PC-3 (cell line): ENCODE data around the gene FAM151B. TPM values are rescaled to one million over a fixed set of nuclear protein-coding genes. Genes with fewer than 3 reads are reported as not detected.

ENCODE experiments used
- ATAC-seq: fragments of 200-7000 bp; cut with Tn5 transposase; 2 replicates; pipeline ENCODE4 v1.9.1; 2020; ENCODE audit warnings: mild to moderate bottlenecking, moderate library complexity
- BruUV-seq: library from RNA; stranded (reverse); fragments of 400-500 nt; replicated peaks from 2 replicates; lab custom pipeline; 2021; lab: Mats Ljungman, UMichigan
- CTCF ChIA-PET: fragments of 300-600 bp; sonication (Branson Sonifier 250); formaldehyde crosslinking; loops from one replicate; lab custom pipeline; 2022; ENCODE audit warnings: antibody characterized with exemption; lab: Charles Lee
- POLR2A ChIA-PET: fragments of 300-600 bp; sonication (Branson Sonifier 250); formaldehyde crosslinking; loops from one replicate; lab custom pipeline; 2022; ENCODE audit warnings: antibody characterized with exemption; ENCODE audit not compliant: unreplicated experiment; lab: Charles Lee
- DNase-seq: peaks from one replicate; pipeline ENCODE4 v3.0.0-alpha.2; 2015
- H2AFZ ChIP-seq: fragments of 300-600 bp; sonication (generic); 2 replicates; pipeline ENCODE4 v1.6.0; 2016; ENCODE audit warnings: antibody characterized with exemption, low read length
- H3F3A ChIP-seq: fragments of 300-600 bp; sonication (generic); one replicate; pipeline ENCODE4 v1.6.0; 2017; ENCODE audit warnings: antibody characterized with exemption, low read length, control low read depth, mild to moderate bottlenecking; ENCODE audit not compliant: unreplicated experiment
- H3K27ac ChIP-seq: fragments of 300-600 bp; sonication (generic); 2 replicates; pipeline ENCODE4 v1.5.1; 2016; ENCODE audit warnings: mild to moderate bottlenecking, low read length
- H3K27me3 ChIP-seq: fragments of 300-600 bp; sonication (generic); 2 replicates; pipeline ENCODE4 v1.6.1; 2016; ENCODE audit warnings: low read length, mixed read lengths
- H3K36me3 ChIP-seq: fragments of 300-600 bp; sonication (generic); 2 replicates; pipeline ENCODE4 v1.6.1; 2016; ENCODE audit warnings: low read depth, mixed run types, low read length, mixed read lengths
- H3K4me1 ChIP-seq: fragments of 300-600 bp; sonication (generic); 2 replicates; pipeline ENCODE4 v1.5.1; 2016; ENCODE audit warnings: low read length; ENCODE audit not compliant: insufficient read depth
- H3K4me2 ChIP-seq: fragments of 300-600 bp; sonication (generic); 2 replicates; pipeline ENCODE4 v1.6.0; 2016; ENCODE audit warnings: low read length
- H3K4me3 ChIP-seq: fragments of 300-600 bp; sonication (generic); 2 replicates; pipeline ENCODE4 v1.5.1; 2016; ENCODE audit warnings: mild to moderate bottlenecking, low read length, mixed read lengths
- H3K79me2 ChIP-seq: fragments of 300-600 bp; sonication (generic); 2 replicates; pipeline ENCODE4 v1.6.1; 2017; ENCODE audit warnings: low read length, mixed read lengths
- H3K9ac ChIP-seq: fragments of 300-600 bp; sonication (generic); 2 replicates; pipeline ENCODE4 v1.6.0; 2016; ENCODE audit warnings: mild to moderate bottlenecking, low read length
- H3K9me2 ChIP-seq: fragments of 300-600 bp; sonication (generic); replicated peaks from 2 replicates; pipeline ENCODE4 v1.6.1; 2016; ENCODE audit warnings: mixed run types, low read length, mixed read lengths
- H3K9me3 ChIP-seq: fragments of 300-600 bp; sonication (generic); 2 replicates; pipeline ENCODE4 v1.6.1; 2016; ENCODE audit warnings: low read length, mixed read lengths
- H4K20me1 ChIP-seq: fragments of 300-600 bp; sonication (generic); 2 replicates; pipeline ENCODE4 v1.6.1; 2016; ENCODE audit warnings: low read length, mixed read lengths
- CTCF ChIP-seq: fragments of 300-600 bp; sonication (generic); conservative IDR thresholded peaks from 2 replicates; pipeline ENCODE4 v1.5.1; 2017; ENCODE audit warnings: antibody characterized with exemption, low read depth, mild to moderate bottlenecking, low read length
- EZH2 ChIP-seq: fragments of 300-600 bp; sonication (generic); IDR thresholded peaks from one replicate; pipeline ENCODE4 v1.6.1; 2017; ENCODE audit warnings: antibody characterized with exemption, mild to moderate bottlenecking, low read length; ENCODE audit not compliant: unreplicated experiment
- EZH2phosphoT487 ChIP-seq: fragments of 300-600 bp; sonication (generic); IDR thresholded peaks from 2 replicates; pipeline ENCODE4 v1.6.1; 2018; ENCODE audit warnings: mild to moderate bottlenecking, antibody characterized with exemption, low read length, borderline replicate concordance
- intact Hi-C: fragments of 100-400 bp; cut with micrococcal nuclease; formaldehyde crosslinking; loops from 2 replicates; pipeline ENCODE4 v1.9.0; 2023
- total RNA-seq: library from RNA; depleted of rRNA; stranded (reverse); fragments of >200 nt; gene quantifications from 2 replicates; pipeline ENCODE4 v1.2.3, GENCODE V29; 2014

The FAM151B gene
- total RNA-seq, 1 experiment from 2014 or later, result 1.7 TPM

GRCh38 chr5:80483636-80484232, 4.2 kb upstream of the FAM151B start:
- DNase-seq, result no peak
- no peaks in the 10 kb centered on the region for H3K79me2 ChIP-seq
- TF ChIP-seq EZH2 (no peak), EZH2phosphoT487 (no peak), CTCF (no peak)
- H3K4me1 ChIP-seq, result peaks cover 9% of the 10 kb centered on the region
- intact Hi-C loops, result no loop called here
- H2AFZ ChIP-seq, result no peak overlapping the region
- no peak overlapping the region for H3K27ac ChIP-seq
- ATAC-seq, result no peak
- ChIA-PET POLR2A (no interaction called here), CTCF (no interaction called here)
- no peaks in the 10 kb centered on the region for H3K9me2 ChIP-seq
- no peak overlapping the region for H3K4me2 ChIP-seq
- H3K4me3 ChIP-seq, result no peak overlapping the region
- H3K27me3 ChIP-seq, result no peaks in the 10 kb centered on the region
- BruUV-seq, result no TSS peak
- no peak overlapping the region for H3K9ac ChIP-seq
- no peaks in the 10 kb centered on the region for H4K20me1 ChIP-seq
- no peaks in the 10 kb centered on the region for H3K9me3 ChIP-seq
- peaks cover 4% of the 10 kb centered on the region for H3K36me3 ChIP-seq
- no peaks in the 10 kb centered on the region for H3F3A ChIP-seq

- Histone ChIP-seq H4K20me1 (no peaks in the 10 kb centered on the region), H3K27me3 (no peaks in the 10 kb centered on the region), H3K4me2 (peak overlapping the region; percentile 90), H3K9me2 (no peaks in the 10 kb centered on the region), H2AFZ (peak overlapping the region; percentile 91), H3K9ac (peak overlapping the region; percentile 64), H3K4me1 (peaks cover 9% of the 10 kb centered on the region), H3K4me3 (peak overlapping the region; percentile 76), H3K27ac (peak overlapping the region; percentile 31), H3F3A (no peaks in the 10 kb centered on the region), H3K79me2 (no peaks in the 10 kb centered on the region), H3K9me3 (no peaks in the 10 kb centered on the region), H3K36me3 (peaks cover 4% of the 10 kb centered on the region)
- intact Hi-C loops, result no loop called here
- BruUV-seq, result TSS peak; percentile 59
- ATAC-seq, result no peak
- TF ChIP-seq CTCF (no peak), EZH2phosphoT487 (no peak), EZH2 (no peak)
- no peak for DNase-seq
- ChIA-PET CTCF (no interaction called here), POLR2A (no interaction called here)
Observed at GRCh38 chr5:80487444-80487828, 464 bp upstream of the FAM151B start.

GRCh38 chr5:80491296-80491695, 3.4 kb downstream of the FAM151B start:
- no peak overlapping the region for H3K27ac ChIP-seq
- H3K79me2 ChIP-seq, result no peaks in the 10 kb centered on the region
- H2AFZ ChIP-seq, result no peak overlapping the region
- no TSS peak for BruUV-seq
- no peak overlapping the region for H3K4me2 ChIP-seq
- H3K27me3 ChIP-seq, result no peaks in the 10 kb centered on the region
- H3K9ac ChIP-seq, result no peak overlapping the region
- no peaks in the 10 kb centered on the region for H4K20me1 ChIP-seq
- TF ChIP-seq CTCF, result no peak
- ATAC-seq, result no peak
- no peak for DNase-seq
- no peaks in the 10 kb centered on the region for H3F3A ChIP-seq
- intact Hi-C loops, result no loop called here
- no peak overlapping the region for H3K4me3 ChIP-seq
- H3K36me3 ChIP-seq, result no peaks in the 10 kb centered on the region
- peaks cover 9% of the 10 kb centered on the region for H3K4me1 ChIP-seq
- POLR2A ChIA-PET, result no interaction called here
- no peaks in the 10 kb centered on the region for H3K9me3 ChIP-seq
- H3K9me2 ChIP-seq, result no peaks in the 10 kb centered on the region
- CTCF ChIA-PET, result no interaction called here
